Measurements from ENCODE around the gene LTN1.
"Not testable (repeated sequence)": the region's sequence is repeated elsewhere in the genome, so short reads cannot be mapped to it uniquely, and the experiment has no call there.

The LTN1 gene, protein sequence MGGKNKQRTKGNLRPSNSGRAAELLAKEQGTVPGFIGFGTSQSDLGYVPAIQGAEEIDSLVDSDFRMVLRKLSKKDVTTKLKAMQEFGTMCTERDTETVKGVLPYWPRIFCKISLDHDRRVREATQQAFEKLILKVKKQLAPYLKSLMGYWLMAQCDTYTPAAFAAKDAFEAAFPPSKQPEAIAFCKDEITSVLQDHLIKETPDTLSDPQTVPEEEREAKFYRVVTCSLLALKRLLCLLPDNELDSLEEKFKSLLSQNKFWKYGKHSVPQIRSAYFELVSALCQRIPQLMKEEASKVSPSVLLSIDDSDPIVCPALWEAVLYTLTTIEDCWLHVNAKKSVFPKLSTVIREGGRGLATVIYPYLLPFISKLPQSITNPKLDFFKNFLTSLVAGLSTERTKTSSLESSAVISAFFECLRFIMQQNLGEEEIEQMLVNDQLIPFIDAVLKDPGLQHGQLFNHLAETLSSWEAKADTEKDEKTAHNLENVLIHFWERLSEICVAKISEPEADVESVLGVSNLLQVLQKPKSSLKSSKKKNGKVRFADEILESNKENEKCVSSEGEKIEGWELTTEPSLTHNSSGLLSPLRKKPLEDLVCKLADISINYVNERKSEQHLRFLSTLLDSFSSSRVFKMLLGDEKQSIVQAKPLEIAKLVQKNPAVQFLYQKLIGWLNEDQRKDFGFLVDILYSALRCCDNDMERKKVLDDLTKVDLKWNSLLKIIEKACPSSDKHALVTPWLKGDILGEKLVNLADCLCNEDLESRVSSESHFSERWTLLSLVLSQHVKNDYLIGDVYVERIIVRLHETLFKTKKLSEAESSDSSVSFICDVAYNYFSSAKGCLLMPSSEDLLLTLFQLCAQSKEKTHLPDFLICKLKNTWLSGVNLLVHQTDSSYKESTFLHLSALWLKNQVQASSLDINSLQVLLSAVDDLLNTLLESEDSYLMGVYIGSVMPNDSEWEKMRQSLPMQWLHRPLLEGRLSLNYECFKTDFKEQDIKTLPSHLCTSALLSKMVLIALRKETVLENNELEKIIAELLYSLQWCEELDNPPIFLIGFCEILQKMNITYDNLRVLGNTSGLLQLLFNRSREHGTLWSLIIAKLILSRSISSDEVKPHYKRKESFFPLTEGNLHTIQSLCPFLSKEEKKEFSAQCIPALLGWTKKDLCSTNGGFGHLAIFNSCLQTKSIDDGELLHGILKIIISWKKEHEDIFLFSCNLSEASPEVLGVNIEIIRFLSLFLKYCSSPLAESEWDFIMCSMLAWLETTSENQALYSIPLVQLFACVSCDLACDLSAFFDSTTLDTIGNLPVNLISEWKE (N-terminal part only)

DNA sequence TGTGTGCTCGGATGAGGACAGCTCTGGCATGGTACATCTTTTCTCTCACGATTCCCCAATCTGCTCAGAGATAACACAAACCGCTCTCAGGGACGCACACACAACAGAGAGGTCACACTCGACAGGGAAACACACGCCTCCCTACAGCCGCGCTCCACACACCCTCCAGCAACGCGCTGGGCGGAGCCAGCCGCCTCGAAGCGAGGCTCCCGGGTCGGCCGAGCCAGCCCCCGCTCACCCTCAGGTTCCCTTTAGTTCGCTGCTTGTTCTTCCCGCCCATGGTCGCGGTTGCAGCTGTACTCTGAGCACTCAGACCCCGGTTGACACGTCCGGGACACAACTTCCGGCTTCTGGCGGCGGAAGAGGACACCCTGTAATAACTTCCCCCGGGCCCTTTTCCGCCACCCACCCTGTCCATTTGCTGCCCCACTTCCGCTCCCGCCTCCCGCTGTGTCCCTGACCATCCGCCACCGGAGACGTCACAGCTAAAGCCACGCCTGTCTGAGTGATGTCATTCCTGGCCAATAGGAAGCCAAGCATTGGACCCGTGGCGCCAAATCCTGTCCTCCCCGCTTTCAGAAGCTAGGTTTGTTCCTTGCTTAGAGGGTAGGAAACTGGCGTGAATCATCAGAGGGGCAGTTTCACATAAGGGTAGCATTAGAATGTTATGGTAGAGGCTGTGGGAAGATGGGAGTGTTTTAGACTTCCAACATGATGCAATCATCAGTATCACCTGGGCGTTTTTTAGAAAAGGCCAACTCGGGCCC is at the start of gene LTN1:
Gene LTN1, minus strand, starts transcription at position 352 of the 767 bp plus-strand sequence. Its CDS starts 72 bp downstream, at position 280.
- DNase-seq = peak; percentile 98

GRCh38 chr21:29034678-29035077 is 42.0 kb upstream of the LTN1 start:
- no peak for DNase-seq

DNA sequence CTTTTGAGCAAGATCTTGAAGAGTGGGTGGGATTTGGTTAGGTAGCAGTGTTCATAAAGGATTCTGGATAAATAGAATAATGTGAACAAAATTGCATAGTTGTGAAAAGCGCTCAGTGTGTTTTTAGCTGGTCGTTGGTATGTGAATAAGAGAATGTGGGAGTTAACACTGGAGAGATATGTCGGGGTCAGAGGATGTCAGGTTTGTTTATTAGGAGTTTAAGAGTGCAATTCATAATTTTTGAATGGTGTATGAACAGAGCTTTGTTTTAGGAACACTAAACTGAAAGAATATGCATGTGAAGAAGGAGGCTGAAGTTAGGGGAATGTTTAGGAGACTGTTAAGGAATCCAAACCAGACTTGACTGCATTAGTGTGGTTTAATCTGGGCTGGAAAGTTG is 41.2 kb upstream of the LTN1 start:
- no peak for DNase-seq

GRCh38 chr21:29033301-29033700 is 40.6 kb upstream of the LTN1 start:
- no peak for DNase-seq

- DNase-seq = no peak
Observed at GRCh38 chr21:29030909-29031308, 38.2 kb upstream of the LTN1 start.

- DNase-seq = no peak
Observed at GRCh38 chr21:29029524-29029923, 36.8 kb upstream of the LTN1 start.

GRCh38 chr21:29025328-29025713 is 32.6 kb upstream of the LTN1 start:
- no peak for DNase-seq

- peak; percentile 92 to 93 for DNase-seq
Observed at GRCh38 chr21:29024474-29025327, 32.0 kb upstream of the LTN1 start, which contains the start of gene USP16. TSS of gene USP16 (plus strand) at chr21:29024668. CDS start at chr21:29027914, 3,246 bp downstream.

DNA sequence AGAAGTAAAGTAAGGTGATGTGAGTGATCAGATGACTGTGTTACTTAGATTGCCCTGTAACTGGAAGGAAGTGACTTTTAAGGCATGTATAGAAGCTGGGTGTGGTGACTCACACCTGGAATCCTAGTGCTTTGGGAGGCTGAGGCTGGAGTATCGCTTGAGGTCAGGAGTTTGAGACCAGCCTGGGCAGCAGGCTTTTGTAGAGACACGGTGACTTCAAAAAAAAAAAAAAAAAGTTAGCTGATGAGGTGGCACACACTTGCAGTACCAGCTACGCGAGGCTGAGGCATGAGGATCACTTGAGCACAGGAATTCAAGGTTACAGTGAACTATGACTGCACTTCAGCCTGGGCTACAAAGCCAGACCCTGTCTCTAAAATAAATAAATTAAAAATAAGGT is 29.5 kb upstream of the LTN1 start:
- no peak for DNase-seq

- no peak for DNase-seq
Observed at GRCh38 chr21:29018540-29018939, 25.9 kb upstream of the LTN1 start.

DNA sequence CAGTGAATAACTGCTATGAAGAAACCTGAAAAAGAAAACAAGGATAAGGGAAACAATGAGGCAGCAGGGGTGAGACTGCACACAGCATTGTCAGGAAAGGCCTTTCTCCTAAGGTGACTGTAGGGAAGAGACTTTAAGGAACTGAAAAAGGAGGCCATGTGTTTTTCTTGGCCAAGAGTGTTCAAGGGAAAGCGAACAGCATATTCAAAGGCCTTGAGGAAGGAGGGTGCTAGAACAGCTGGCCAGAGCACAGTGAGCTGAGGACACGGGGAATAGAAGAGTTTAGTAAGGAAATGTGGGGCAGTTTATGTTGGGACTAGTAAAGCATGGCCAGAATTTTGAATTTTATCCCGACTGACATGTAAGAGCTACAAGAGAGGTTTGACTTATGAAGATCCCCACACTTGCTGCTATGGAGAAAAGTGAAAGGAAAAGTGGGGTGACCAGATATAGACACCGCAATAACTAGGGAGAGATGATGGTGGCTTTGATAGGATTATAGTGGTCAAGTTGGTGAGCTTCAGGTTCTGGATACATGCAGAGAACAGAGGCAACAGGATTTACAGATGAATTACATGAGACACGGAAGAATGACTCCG is 25.1 kb upstream of the LTN1 start:
- no peak for DNase-seq

DNA sequence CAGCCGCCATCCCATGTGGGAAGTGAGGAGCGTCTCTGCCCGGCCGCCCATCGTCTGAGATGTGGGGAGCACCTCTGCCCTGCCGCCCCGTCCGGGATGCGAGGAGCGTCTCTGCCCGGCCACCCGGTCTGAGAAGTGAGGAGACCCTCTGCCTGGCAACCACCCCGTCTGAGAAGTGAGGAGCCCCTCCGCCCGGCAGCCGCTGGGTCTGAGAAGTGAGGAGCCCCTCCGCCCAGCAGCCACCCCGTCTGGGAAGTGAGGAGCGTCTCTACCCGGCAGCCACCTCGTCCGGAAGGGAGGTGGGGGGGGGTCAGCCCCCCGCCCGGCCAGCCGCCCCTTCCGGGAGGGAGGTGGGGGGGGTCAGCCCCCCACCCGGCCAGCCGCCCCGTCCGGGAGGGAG is 18.6 kb upstream of the LTN1 start:
- DNase-seq = not testable (repeated sequence)

DNA sequence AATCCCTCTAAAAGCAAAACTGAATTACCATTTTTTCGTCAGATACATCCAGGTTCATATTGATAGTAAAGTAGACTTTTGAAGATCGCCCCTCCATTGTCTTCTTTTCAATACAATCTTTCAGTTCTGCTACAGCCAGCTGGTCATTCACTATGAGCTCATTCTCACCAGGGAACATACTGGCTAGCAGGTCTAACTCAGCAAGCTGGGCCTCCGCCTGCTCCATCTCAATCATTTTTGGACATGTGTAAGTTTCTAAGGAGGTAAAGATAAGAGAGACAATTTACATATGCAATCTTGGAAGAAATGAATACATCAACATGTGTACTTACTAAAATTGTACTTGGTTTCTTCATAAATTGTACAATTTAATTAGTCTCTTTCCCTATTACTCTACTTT is 15.7 kb upstream of the LTN1 start:
- DNase-seq = no peak

- DNase-seq = no peak
Observed at GRCh38 chr21:29007810-29008209, 15.1 kb upstream of the LTN1 start.

GRCh38 chr21:29007135-29007534 is 14.5 kb upstream of the LTN1 start:
- DNase-seq = no peak

DNA sequence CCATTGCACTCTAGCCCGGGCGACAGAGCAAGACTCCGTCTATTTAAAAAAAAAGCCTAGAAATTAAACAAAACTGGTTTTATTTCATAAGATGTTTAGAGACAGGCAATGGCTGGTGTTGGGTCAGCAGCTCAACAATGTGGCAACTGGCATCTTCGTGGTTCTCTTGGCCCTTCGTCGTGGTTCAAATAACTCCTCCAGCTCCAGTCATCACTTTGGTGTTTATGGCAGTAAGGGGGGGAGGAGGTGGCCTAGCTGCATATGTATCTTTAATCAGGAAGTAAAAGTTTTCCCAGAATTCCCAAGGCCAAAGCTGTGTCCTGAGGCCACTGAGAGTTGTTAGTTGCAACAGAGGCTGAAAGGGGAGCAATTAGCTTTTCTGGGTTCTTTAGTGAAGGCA is 13.0 kb upstream of the LTN1 start:
- DNase-seq = no peak

DNA sequence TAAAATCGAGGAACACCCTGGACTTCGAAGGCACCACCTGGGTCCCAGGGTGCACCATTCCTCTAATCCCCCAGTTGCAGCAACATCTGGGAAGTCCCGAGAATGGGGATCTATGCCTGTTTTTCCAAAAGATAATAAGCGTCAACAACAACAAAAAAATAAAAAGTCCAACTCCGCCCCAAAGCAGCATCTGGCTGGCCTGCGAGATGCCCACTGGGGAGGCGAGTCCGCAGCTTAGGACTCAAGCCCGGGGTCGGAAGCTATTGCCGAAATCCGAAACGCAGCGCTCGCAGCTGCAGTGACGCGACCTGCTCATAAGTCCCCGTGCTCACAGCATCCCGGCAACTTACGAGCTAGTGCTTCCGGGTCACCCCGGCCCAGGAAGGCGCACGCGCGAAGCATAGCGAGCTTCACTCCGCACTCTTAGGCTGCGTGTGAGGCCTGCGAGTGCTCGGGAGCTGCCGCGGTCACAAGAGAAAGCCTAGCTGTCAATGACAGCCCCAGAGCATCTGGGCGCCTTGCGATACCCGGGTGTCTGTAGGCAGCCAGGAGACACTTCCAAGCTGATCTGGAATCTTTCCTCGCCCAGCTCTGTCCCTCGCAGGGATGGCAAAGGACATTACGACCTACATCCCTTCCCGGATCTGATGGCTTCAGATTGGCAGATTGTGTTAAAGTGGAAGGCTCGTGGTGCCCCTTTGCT is 9.9 kb upstream of the LTN1 start:
- DNase-seq = peak; percentile 92 to 97

DNA sequence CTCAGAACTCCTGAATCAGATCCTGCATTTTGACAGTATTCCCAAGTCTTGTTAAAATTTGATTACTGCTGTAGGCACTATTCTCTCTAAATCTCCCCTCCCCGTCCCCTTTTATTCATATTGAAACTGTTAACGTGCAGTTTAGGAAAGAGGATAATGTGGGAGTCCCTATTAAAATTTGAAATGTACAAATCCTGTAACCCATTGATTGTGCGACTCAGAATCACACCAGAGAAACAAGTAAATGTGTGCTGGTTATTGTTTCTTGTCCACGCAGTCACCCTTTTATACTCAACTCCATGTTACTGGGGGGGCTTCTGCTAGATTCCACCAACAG is 584 bp upstream of the LTN1 start:
- DNase-seq = no peak

- no peak for DNase-seq
Observed at GRCh38 chr21:28991861-28992525, 684 bp downstream of the LTN1 start.

GRCh38 chr21:28988146-28988545 is 4.5 kb downstream of the LTN1 start:
- DNase-seq = not testable (repeated sequence)

All from SHP77 (cell line).